Gastroesophageal sphincter (tissue), 3 donors: ENCODE measurements around the gene COL9A2.

Experiments used
- POLR2A ChIP-seq, 2 donors: fragments of 450-650 bp; IDR thresholded peaks; one replicate each; pipeline ENCODE4 v1.6.1; 2017; ENCODE audit warnings: antibody characterized with exemption in 2 of 2, mild to moderate bottlenecking in 2 of 2, moderate library complexity in 1 of 2
- POLR2AphosphoS5 ChIP-seq: sonication (generic); formaldehyde crosslinking; IDR thresholded peaks from one replicate; pipeline ENCODE4 v1.6.1; 2017; ENCODE audit warnings: antibody characterized with exemption
- TF ChIP-seq, protein P1 (sequence below), 4 experiments: fragments of 200-600 bp in 2 of 4; fragments of 450-650 bp in 2 of 4; sonication (generic) in 1 of 4; IDR thresholded peaks; one replicate each; pipeline ENCODE4 v1.5.1; 2017 to 2019; ENCODE audit warnings: antibody characterized with exemption in 4 of 4, mild to moderate bottlenecking in 2 of 4, moderate library complexity in 2 of 4

DNA sequence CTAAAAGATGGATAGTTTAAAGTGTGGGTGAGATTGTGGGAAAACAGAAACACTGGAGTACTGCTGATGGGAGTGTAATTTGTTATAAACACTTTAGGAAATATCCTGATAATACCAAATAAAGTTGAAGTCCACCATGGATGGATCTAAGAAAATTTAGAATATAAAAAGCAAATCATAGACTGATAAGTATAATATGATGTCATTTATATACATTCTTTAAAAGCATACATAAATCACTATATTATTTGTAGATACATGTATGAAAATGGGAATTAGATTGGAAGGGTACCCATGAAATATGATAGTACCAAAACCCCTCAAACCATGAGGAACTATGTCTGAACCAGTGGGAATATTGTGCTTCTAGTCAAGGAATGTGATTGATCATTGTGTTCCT lies 51.2 kb downstream of the COL9A2 start:
- TF ChIP-seq, protein P1, sequence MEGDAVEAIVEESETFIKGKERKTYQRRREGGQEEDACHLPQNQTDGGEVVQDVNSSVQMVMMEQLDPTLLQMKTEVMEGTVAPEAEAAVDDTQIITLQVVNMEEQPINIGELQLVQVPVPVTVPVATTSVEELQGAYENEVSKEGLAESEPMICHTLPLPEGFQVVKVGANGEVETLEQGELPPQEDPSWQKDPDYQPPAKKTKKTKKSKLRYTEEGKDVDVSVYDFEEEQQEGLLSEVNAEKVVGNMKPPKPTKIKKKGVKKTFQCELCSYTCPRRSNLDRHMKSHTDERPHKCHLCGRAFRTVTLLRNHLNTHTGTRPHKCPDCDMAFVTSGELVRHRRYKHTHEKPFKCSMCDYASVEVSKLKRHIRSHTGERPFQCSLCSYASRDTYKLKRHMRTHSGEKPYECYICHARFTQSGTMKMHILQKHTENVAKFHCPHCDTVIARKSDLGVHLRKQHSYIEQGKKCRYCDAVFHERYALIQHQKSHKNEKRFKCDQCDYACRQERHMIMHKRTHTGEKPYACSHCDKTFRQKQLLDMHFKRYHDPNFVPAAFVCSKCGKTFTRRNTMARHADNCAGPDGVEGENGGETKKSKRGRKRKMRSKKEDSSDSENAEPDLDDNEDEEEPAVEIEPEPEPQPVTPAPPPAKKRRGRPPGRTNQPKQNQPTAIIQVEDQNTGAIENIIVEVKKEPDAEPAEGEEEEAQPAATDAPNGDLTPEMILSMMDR (IDR thresholded peaks at IDR 0.05), result no peak
- TF ChIP-seq POLR2AphosphoS5, result no peak
- TF ChIP-seq POLR2A (IDR thresholded peaks at IDR 0.05), result no peak
